Left lobe of liver (tissue), 2 donors: ENCODE measurements around the gene PPP1CA. TPM values are rescaled to one million over a fixed set of nuclear protein-coding genes. Genes with fewer than 3 reads are reported as not detected.

Source experiments
- ATAC-seq: fragments of 200-7000 bp; cut with Tn5 transposase; one replicate; pipeline ENCODE4 v1.9.1; 2020; ENCODE audit warnings: mild to moderate bottlenecking, moderate library complexity
- DNase-seq: peaks from one replicate; pipeline ENCODE4 v3.0.0-alpha.2; 2020; ENCODE audit warnings: low spot score
- total RNA-seq: library from RNA; stranded (reverse); gene quantifications from one replicate; pipeline ENCODE4 v1.2.1, GENCODE V29; 2021
- donor health status: DM: no; HTN: no; CAD: no; lungs with moderate emphysema.
- donor health status: DM: no; HTN: yes; CAD: no.

The PPP1CA gene
- 63.1 TPM for total RNA-seq

GRCh38 chr11:67401495-67402191, at the start of gene PPP1CA:
Gene PPP1CA (minus strand): TSS chr11:67401858. CDS start chr11:67401782, 76 bp downstream.
- ATAC-seq, result peak; percentile 90

GRCh38 chr11:67450796-67451657, 49.4 kb upstream of the PPP1CA start:
- DNase-seq (no peak), ATAC-seq (no peak)

More at GRCh38 chr11:67401495-67402191, at the start of gene PPP1CA:
- DNase-seq, result peak; percentile 92

- ATAC-seq, result peak; percentile 9
Observed at GRCh38 chr11:67449116-67449844, 47.6 kb upstream of the PPP1CA start.

GRCh38 chr11:67448220-67448609, 46.6 kb upstream of the PPP1CA start:
- ATAC-seq (peak; percentile 81), DNase-seq (peak; percentile 82)

More at GRCh38 chr11:67449116-67449844, 47.6 kb upstream of the PPP1CA start:
- no peak for DNase-seq

- no peak for ATAC-seq
- no peak for DNase-seq
Observed at GRCh38 chr11:67445515-67445914, 43.9 kb upstream of the PPP1CA start.

GRCh38 chr11:67442504-67443404, 41.1 kb upstream of the PPP1CA start:
- peak; percentile 3 for ATAC-seq
- DNase-seq, result no peak

GRCh38 chr11:67441731-67442351, 40.2 kb upstream of the PPP1CA start:
- ATAC-seq, result no peak
- DNase-seq, result no peak

- no peak for DNase-seq
Observed at GRCh38 chr11:67441098-67441563, 39.5 kb upstream of the PPP1CA start.

GRCh38 chr11:67440229-67441097, 38.8 kb upstream of the PPP1CA start:
- DNase-seq, result no peak
- no peak for ATAC-seq

More at GRCh38 chr11:67441098-67441563, 39.5 kb upstream of the PPP1CA start:
- no peak for ATAC-seq

- ATAC-seq, result peak; percentile 1
Observed at GRCh38 chr11:67439321-67440228, 37.9 kb upstream of the PPP1CA start.

GRCh38 chr11:67438158-67438902, 36.7 kb upstream of the PPP1CA start:
- DNase-seq, result no peak
- ATAC-seq, result no peak

More at GRCh38 chr11:67439321-67440228, 37.9 kb upstream of the PPP1CA start:
- no peak for DNase-seq

GRCh38 chr11:67437809-67438157, 36.1 kb upstream of the PPP1CA start:
- ATAC-seq (no peak), DNase-seq (no peak)

- no peak for ATAC-seq
- DNase-seq, result no peak
Observed at GRCh38 chr11:67437082-67437808, 35.6 kb upstream of the PPP1CA start, which contains the start of gene PTPRCAP. Gene PTPRCAP (minus strand): TSS chr11:67437682. CDS start chr11:67437619, 63 bp downstream.

GRCh38 chr11:67436459-67437081, 34.9 kb upstream of the PPP1CA start:
- DNase-seq (no peak), ATAC-seq (peak; percentile 6)

GRCh38 chr11:67435727-67436458, 34.2 kb upstream of the PPP1CA start:
- no peak for DNase-seq
- ATAC-seq, result no peak
